HG02852 (cell line): ENCODE data around the gene ODAD4.

Source experiments
- ATAC-seq: cut with Tn5 transposase; IDR thresholded peaks from one replicate; pipeline ENCODE4 v1.9.1; 2021; ENCODE audit warnings: mild to moderate bottlenecking, moderate library complexity; ENCODE audit not compliant: unreplicated experiment

The ODAD4 gene, protein sequence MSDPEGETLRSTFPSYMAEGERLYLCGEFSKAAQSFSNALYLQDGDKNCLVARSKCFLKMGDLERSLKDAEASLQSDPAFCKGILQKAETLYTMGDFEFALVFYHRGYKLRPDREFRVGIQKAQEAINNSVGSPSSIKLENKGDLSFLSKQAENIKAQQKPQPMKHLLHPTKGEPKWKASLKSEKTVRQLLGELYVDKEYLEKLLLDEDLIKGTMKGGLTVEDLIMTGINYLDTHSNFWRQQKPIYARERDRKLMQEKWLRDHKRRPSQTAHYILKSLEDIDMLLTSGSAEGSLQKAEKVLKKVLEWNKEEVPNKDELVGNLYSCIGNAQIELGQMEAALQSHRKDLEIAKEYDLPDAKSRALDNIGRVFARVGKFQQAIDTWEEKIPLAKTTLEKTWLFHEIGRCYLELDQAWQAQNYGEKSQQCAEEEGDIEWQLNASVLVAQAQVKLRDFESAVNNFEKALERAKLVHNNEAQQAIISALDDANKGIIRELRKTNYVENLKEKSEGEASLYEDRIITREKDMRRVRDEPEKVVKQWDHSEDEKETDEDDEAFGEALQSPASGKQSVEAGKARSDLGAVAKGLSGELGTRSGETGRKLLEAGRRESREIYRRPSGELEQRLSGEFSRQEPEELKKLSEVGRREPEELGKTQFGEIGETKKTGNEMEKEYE

DNA sequence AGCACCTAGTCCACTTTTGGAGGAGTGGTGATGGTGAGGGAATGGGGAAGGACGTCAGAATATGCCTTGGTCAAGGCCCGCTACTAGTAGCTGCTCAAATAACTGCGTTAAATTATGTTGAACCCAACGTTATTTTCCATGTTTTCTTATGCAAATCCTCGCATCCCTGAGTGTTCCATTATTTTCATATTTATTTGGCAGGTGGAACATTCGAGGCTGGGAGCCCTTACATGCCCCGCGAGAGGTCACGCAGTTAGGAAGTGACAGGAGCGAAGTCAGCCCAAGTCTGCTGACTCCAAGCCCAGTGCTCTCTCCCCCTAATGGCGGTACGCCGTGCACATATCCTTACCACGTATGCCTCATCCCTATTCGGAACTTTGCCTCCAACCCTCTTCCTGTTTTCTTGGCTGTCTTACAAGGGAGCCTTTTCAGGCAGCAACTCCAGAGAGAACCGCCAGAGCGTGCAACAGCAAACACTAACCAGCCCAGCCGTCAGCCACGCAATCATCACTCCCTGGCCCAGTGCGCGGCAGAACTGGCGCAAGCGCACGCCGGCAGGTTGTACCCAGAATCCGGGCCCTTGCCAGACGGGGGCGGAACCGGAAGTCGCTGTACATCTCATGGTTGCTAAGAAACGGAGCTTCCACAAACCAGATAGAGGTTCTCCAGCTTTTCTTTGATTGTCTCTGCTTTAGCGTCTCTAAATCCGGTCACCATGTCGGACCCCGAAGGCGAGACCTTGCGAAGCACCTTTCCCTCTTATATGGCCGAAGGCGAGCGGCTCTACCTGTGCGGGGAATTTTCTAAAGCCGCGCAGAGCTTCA, at the start of gene ODAD4:
ODAD4 (plus strand) TSS at position 609 of the 824 bp plus-strand sequence; CDS start at position 716, 107 bp downstream.
- peak; percentile 93 for ATAC-seq

DNA sequence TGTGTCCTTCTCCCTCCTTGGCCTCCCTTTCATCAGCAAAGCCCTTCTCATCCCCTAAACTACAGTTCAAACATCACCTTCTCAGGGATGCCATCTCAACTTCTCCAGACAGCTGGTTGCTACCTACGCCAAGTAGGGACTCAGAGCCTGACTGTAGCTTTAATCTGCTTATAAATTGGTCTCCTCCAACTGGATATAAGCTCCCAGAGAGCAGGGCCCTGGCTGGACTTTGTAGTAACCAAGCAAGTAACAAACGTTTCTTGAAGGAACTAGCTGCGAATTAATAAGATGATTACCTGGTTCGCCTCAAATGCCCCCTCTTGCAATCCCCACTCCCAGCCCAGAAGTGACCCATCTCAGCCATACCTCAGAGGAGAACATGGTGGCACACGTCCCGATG, 47.7 kb upstream of the ODAD4 start:
- no peak for ATAC-seq

DNA sequence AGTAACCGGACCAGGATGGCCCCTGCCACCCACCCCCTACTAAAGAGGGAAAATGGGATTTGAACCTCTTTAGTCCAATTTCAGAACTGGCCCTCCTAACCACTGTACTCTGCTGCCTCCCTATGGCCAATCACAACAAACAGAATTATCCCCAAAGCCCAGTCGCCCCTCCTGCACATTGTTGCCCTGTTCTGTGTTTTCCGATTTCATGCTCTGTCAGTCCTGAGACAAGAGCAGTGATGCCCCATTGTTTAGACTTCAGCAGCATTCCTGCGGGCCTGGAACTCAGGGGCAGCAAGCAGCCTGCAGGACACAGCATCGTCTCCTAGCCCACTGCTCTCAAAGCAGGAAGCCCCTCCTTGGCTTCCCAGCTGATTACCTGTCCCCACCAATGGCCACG, 44.7 kb upstream of the ODAD4 start:
- ATAC-seq = no peak

DNA sequence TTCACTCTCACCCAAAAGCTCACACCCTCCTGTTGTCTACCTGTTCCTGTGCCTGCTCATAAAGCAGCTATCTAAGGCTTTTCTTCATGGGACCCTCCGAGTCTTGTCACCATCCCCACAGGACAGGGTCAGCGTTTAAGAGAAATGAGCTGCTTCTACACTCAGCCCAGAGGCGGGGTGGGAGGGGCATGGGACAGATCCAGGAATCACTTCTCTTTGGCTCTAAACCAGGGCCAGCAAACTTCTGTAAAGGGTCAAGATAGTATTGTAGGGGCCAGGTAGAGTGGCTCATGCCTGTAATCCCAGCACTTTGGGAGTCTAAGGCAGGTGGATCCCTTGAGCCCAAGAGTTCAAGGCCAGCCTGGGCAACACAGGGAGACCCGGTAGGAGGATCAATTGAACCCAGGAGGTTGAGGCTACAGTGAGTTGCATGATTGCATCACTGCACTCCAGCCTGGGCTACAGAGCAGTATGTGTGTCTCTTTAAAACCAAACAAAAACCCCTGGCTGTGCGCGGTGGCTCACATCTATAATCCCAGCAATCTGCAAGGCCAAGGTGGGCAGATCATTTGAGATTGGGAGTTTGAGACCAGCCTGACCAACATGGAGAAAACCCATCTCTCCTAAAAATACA, 42.0 kb upstream of the ODAD4 start:
- ATAC-seq = no peak

DNA sequence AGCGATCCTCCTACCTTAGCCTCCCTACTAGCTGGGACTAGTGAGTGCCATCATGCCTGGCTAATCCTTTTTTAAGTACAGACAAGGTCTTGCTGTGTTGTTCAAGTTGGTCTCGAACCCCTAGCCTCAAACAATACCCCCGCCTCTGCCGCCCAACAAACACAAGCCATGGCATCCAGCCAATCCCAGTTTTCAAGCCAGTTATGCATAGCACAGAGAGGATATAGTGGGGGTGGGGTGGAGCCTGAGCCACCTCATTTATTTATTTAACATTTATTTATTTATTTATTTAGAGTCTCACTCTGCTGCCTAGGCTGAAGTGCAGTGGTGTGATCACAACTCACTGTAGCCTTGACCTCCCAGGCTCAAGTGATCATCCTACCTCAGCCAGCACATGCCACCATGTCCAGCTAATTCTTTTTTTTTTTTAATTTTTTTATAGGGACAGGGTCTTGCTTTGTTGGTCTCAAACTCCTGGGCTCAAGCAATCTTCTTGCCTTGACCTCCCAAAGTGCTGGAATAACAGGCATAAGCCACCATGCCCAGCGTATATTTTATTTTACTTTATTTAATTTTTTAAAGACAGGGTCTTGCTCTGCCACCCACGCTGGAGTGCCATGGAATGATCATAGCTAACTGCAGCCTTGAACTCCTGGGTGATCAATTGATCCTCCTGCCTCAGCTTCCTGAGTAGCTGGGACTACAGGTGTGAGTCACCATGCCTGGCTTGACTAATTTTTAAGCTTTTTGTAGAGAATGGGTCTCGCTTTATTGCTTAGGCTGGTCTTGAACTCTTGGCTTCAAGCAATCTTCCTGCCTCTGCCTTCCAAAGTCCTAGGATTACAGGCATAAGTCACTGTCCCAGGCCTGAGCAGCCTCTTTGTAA, 39.0 kb upstream of the ODAD4 start:
- no peak for ATAC-seq

DNA sequence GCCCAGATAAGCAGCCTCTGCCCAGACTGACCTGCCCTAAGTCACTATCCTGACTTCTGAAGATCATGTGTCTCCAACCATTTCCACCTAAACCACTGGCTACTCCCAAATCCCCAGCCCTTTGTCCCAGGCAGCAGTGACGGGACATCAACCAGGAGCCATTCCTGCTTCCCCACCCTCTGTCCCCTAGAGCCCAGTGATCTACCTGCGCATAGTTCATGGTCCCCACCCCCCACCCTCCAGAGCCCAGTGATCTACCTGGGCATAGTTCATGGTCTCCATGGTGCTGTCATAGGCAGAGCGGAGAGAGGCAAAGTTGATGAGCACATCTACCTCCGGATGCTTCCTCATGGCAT, 38.4 kb upstream of the ODAD4 start:
- ATAC-seq = no peak

DNA sequence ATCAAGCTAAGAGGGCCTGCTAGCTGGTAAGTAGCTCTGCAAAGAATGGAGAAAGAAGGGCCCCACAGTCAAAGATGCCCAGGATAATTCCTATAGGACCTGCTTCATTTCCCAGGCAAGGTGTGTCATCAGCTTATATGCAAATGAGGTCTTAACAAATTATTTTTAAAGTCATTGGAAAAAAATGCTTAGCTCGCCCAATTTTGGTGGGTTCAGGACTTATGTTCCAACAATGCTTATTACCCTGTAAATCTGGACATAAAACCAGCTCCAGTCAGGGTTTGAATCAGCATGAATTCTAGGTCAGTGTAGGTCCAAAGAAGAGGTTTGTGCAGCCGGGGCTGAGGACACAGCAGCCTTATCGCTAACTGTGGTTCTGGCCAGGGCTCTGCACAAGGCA, 37.0 kb upstream of the ODAD4 start:
- ATAC-seq = no peak

DNA sequence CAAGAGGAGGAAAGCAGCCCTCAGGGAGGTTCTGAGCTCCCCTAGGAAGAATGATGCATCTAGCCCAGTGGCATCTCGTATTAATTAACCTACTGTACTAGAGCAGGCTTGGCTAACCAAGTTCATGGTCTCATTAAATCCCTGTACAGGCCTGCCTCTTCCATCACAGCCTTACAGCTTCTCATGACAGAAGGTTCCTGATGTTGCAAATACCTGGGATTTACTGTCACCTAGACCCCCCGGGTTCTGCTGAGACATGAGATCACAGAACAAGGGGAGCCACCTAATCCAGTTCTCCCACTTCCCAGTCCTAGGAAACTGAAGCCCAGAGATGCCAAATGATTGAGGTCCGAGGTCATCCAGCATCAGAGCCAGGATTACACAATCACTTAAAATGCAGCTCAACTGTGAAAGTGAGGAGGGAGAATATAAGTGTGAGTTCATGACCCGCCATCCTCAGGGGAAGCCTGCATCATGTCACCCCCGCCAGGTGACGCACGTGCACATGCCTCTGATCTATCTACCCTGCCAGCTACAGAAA, 35.6 kb upstream of the ODAD4 start:
- ATAC-seq = no peak

DNA sequence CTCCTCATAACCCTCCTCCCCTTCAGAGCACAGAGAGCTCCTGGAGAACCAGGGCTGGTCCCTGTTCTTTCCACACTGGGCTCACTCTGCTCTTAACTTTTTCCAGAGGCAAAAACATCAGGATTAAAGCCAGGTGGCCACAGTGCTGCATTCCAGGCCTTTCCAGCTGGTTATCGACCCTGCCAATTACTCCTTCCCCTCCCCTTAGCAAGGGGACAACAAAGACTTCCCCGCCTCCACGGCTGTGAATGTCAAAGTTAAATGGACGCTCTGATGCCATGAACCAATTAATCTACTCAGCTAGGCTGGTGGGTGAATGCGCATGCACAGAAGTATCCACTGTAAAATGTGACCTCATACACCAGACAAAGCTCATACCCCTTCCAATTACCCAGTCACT, 34.8 kb upstream of the ODAD4 start:
- no peak for ATAC-seq

DNA sequence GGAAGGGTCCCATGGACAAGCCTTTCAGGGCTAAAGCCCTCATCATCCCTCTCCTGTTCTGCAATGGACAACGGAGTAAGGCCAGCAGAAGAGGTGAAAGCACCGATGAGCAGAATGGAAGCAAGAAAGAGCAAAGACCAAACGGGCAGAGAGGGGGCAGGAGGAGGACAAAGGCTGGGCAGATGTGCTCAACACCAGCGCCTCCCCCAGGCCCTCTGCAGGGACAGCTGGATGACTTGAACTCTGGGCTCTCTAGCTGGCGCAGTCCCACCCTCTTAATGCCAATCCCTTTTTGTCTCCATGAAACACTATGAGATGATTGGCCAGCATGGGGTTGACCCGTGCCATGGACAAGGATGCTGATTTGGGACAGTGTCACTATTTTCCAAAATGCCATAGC, 33.7 kb upstream of the ODAD4 start:
- ATAC-seq = no peak

DNA sequence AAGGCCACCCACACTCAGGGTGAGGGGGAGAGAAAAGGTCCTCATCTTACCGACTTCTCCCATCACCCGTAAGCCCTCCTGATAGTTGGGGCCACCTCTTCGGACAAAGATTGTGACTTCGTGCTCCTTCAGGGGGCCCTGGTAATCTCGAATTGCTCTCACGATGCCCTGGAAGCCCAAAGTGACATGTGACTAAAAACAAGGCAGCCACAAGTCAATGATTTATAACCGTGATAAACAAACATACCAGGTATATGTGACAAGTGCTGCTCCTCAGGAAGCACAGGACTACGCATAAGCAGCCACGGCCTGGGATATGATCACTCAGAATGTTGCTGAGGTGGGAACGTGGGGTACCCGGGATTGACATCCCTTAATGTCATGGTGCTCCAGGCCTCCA, 28.8 kb upstream of the ODAD4 start:
- no peak for ATAC-seq

DNA sequence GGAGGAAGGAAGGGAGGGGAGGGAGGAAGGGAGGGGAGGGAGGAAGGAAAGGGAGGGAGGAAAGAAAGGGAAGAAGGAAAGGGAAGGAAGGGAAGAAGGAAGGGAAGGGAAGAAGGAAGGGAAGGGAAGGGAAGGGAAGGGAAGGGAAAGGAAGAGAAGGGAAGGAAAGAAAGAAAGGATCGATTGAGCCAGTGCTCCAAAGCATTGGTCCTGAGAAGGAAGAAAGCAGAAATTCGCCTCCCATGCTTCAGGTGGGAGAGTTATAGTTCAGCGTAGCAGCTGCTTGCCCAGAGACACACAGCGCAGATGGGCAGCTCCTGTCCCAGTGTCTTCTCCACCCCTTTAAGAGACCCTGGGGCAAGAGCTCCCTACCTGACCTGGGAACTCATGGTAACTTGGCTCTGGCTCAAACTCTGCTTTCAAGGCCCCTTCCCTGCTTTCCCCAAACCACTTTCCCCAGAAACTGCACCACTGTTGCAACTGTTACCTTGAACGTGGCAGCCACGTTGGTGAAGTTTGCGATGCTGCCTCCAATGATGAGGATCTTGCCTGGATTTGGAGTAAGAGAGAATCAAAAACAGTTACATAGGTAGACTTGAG, 26.1 kb upstream of the ODAD4 start:
- no peak for ATAC-seq

DNA sequence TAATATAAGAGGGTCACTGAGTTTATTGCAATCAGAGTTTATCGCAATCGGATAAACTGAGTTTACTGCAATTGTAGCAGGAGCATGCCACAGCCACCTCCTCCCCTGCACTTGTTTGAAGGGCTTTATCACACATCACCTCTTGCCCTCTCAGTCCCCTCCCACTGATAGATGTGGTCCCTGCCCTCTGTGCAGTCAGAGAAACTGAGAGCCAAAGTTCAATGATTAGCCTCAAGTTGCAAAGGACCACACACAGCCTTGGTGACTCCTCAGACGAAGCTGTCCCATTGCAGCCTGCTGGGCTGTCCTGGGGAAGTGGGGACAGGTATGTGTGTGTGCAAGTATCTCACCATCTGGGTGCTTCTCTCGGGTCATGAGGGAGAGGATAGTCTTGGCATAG, 25.2 kb upstream of the ODAD4 start:
- no peak for ATAC-seq

DNA sequence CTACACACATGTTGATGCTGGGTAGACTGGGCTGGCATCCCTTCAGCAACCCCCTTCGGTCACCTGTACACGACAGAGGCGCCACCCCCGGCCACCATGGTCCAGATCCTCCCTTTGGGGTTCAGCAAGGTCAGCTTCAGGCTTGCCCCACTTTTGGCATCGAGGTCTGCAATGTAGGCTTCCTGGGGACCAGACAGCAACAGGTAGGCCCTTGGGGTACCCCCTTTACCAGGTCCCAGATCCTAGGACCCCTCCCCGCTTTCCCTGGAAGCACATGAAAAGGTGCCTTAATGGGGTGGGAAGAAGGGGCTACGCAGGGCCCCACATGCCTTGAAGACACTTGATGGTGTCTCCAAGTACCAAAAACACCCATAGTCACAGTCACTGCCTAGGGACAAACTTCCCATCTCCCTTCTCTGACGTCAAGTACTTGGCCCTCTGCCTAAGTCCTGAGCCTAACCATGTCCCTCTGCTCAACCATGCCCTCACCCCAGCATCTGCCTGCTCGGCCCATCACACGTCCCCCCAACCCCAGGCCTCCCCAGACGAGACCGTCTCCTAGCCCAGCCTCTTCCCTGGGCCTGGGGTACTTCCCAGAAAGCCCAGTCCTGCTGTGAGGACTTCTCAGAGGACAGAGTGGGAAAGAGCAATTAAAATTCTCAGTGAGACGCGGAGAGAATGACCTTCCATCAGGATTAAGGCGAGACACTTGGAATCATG, 23.8 kb upstream of the ODAD4 start:
- ATAC-seq = no peak

DNA sequence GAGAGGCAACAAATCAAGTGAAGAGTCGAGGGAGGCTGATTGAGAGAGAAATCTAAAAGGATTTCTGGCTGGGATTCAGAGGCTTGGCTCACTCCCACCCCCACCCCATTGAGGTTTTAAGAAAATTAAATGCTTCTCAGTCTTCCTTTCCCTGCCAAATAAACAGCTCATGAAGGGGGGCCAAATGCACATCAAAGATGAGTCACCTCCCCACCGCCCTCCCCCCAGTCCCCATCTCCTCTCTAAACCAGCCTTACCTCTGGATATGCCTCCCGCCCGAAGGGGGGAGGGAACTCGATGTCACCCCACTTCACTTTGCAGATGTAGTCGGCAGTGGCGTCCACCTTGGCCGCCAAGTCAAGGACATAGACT, 23.2 kb upstream of the ODAD4 start:
- ATAC-seq = no peak

DNA sequence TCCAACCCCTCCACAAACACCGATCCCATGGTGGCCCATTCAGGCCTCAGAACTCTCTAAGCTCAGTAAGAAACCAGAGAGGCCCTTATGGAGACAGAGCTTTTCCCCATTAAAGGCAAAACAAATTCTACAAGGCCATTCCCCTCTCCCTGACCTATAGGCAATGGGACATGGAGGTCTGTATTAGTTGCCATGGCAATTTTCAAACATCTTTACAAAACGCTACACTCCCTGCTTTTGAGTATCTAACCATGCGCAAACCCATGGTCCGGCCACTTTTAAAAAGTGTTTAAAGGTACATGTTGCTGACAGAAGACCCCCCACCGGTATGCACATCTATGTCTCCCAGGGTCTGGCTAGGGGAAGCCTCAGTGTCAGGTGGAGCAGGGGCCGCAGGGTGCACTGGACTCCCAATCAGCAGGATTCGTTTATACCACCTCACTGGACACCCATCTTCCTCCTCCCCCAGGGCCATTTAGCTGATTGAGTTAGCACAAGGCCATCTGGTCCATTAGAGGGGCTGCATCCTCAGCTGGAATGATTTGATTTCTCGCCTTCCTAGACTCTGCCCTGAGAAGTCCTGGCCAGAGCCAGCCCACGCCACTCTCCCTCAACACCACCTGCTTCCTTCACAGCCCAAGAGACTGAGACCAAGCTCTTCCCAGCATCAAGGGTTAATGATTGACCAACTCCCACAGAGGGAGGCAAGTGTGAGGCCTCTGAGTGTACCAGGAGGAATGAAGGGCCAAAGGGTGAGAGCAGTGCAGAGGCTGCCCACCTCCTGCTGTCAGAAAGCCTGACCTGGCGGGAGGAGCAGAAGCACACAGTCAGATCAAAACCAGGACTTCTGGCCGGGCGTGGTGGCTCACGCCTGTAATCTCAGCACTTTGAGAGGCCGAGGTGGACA, 22.5 kb upstream of the ODAD4 start:
- no peak for ATAC-seq

DNA sequence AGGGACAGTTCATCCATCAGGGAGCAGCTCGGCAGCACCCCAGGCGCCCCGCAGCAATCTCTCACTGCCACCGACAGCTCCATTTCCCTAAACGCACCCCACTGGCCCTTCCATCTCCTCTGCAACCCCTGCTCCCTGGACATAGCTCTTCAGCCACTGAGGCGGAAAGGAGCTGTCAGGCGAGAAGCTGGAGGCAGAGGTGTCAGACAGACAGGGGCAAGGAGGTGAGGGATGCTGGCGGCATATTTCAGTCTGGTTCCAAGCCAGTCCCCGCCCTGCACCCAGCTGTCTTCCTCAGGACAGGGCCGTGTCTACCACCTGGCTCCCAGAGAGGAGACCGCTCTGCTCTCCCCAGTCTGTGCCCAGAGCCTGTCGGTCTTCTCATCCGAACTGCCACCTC, 21.3 kb upstream of the ODAD4 start:
- no peak for ATAC-seq
